B cell (primary cell): Measurements from ENCODE around the gene SLC25A21. TPM values are rescaled to one million over a fixed set of nuclear protein-coding genes. Genes with fewer than 3 reads are reported as not detected.

Source experiments
- ATAC-seq: fragments of 200-7000 bp; cut with Tn5 transposase; one replicate; pipeline ENCODE4 v1.10.0; 2021; ENCODE audit warnings: low read depth, mild to moderate bottlenecking, moderate number of reproducible peaks, moderate library complexity
- CTCF ChIA-PET: fragments of 350-600 bp; sonication (Branson Sonifier 250); formaldehyde crosslinking; loops from one replicate; lab custom pipeline; 2021; ENCODE audit warnings: antibody characterized with exemption, inconsistent platforms; lab: Charles Lee
- POLR2A ChIA-PET: fragments of 350-600 bp; sonication (Branson Sonifier 250); formaldehyde crosslinking; loops from one replicate; lab custom pipeline; 2021; ENCODE audit warnings: antibody characterized with exemption; lab: Charles Lee
- DNase-seq: peaks from one replicate; pipeline ENCODE4 v3.0.0; 2013
- H2AFZ ChIP-seq: 2 replicates; pipeline ENCODE4 v1.6.1; 2012; ENCODE audit warnings: mild to moderate bottlenecking, low read depth, low read length; ENCODE audit not compliant: insufficient read depth, poor library complexity, severe bottlenecking
- H3K27ac ChIP-seq, 2 donors: 1 replicate in 1 of 2; 2 replicates in 1 of 2; pipeline ENCODE4 v1.5.1; 2012 to 2013; ENCODE audit warnings: low read length in 2 of 2, mild to moderate bottlenecking in 2 of 2, moderate library complexity in 1 of 2
- H3K27me3 ChIP-seq, 4 experiments: fragments of 200-600 bp in 1 of 4; sonication (generic) in 1 of 4; replicated peaks in 1 of 4; 1 replicate in 2 of 4; 2 replicates in 2 of 4; pipeline versions ENCODE4 v1.6.1 to v1.7.0; 2013 to 2016; ENCODE audit warnings: low read length in 3 of 4, mild to moderate bottlenecking in 2 of 4, mixed read lengths in 1 of 4, moderate library complexity in 1 of 4; ENCODE audit not compliant: insufficient read depth in 4 of 4, control insufficient read depth in 3 of 4; ENCODE audit errors: control extremely low read depth in 1 of 4
- H3K36me3 ChIP-seq, 2 experiments: replicated peaks in 1 of 2; 1 replicate in 1 of 2; 2 replicates in 1 of 2; pipeline versions ENCODE4 v1.6.1 to v1.7.1; 2013; ENCODE audit warnings: low read length in 1 of 2; ENCODE audit not compliant: insufficient read depth in 2 of 2, control insufficient read depth in 1 of 2; ENCODE audit errors: control extremely low read depth in 1 of 2, extremely low read depth in 1 of 2
- H3K4me1 ChIP-seq, 2 donors: fragments of 200-600 bp in 1 of 2; sonication (generic) in 1 of 2; 1 replicate in 1 of 2; 2 replicates in 1 of 2; pipeline versions ENCODE4 v1.5.1 to v1.6.1; 2013 to 2017; ENCODE audit warnings: low read length in 2 of 2; ENCODE audit not compliant: control insufficient read depth in 2 of 2, insufficient read depth in 2 of 2
- H3K4me2 ChIP-seq: replicated peaks from 2 replicates; pipeline ENCODE3; 2012; ENCODE audit warnings: mild to moderate bottlenecking, low read depth, low read length; ENCODE audit not compliant: poor library complexity, severe bottlenecking
- H3K4me3 ChIP-seq, 5 experiments: fragments of 200-600 bp in 1 of 5; sonication (generic) in 1 of 5; 1 replicate in 3 of 5; 2 replicates in 2 of 5; pipeline versions ENCODE4 v1.5.1 to v1.7.0; 2011 to 2016; ENCODE audit warnings: low read length in 4 of 5, mild to moderate bottlenecking in 4 of 5, low read depth in 2 of 5, control low read depth in 1 of 5, moderate library complexity in 1 of 5; ENCODE audit not compliant: insufficient read depth in 1 of 5; ENCODE audit errors: control extremely low read depth in 1 of 5, extremely low read depth in 1 of 5
- H3K79me2 ChIP-seq: fragments of 200-600 bp; sonication (generic); one replicate; pipeline ENCODE4 v1.6.0; 2016; ENCODE audit warnings: low read length; ENCODE audit not compliant: control insufficient read depth, insufficient read depth
- H3K9ac ChIP-seq: fragments of 200-600 bp; sonication (generic); 2 replicates; pipeline ENCODE4 v1.6.1; 2017; ENCODE audit warnings: mild to moderate bottlenecking, low read length, moderate library complexity
- H3K9me3 ChIP-seq, 3 donors: one replicate each; pipeline versions ENCODE4 v1.6.1 to v1.7.1; 2013; ENCODE audit warnings: low read length in 2 of 3; ENCODE audit not compliant: control insufficient read depth in 2 of 3, insufficient read depth in 1 of 3; ENCODE audit errors: control extremely low read depth in 1 of 3
- H4K20me1 ChIP-seq: 2 replicates; pipeline ENCODE4 v1.6.0; 2012; ENCODE audit warnings: mild to moderate bottlenecking, low read length; ENCODE audit not compliant: insufficient read depth, control insufficient read depth, poor library complexity, severe bottlenecking
- H3K27ac Mint-ChIP-seq: one replicate; pipeline ENCODE4 v1.8.0; 2021; ENCODE audit warnings: mixed read lengths
- H3K27me3 Mint-ChIP-seq: one replicate; pipeline ENCODE4 v1.8.0; 2021; ENCODE audit warnings: mixed read lengths
- H3K4me1 Mint-ChIP-seq: one replicate; pipeline ENCODE4 v1.8.0; 2021; ENCODE audit warnings: mixed read lengths
- H3K4me3 Mint-ChIP-seq: one replicate; pipeline ENCODE4 v1.8.0; 2021; ENCODE audit warnings: mixed read lengths
- H3K9me3 Mint-ChIP-seq: one replicate; pipeline ENCODE4 v1.8.0; 2022; ENCODE audit warnings: mixed read lengths; ENCODE audit not compliant: insufficient read depth
- CTCF ChIP-seq: fragments of 200-600 bp; IDR thresholded peaks from one replicate; pipeline ENCODE4 v1.8.0; 2022; ENCODE audit warnings: antibody characterized with exemption, mild to moderate bottlenecking
- EZH2 ChIP-seq: IDR thresholded peaks from 2 replicates; pipeline ENCODE4 v1.6.1; 2012; ENCODE audit warnings: borderline replicate concordance, low read depth, mild to moderate bottlenecking, moderate library complexity, low read length; ENCODE audit not compliant: insufficient read depth, poor library complexity, severe bottlenecking
- whole genome bisulfite sequencing: methylation state at CpG from one replicate; pipeline ENCODE4 v1.1.5; 2013; ENCODE audit warnings: missing lambda C conversion rate; ENCODE audit not compliant: insufficient coverage; 5-methylcytosine and 5-hydroxymethylcytosine counted together
- intact Hi-C: fragments of 100-400 bp; cut with micrococcal nuclease; formaldehyde crosslinking; loops from one replicate; pipeline ENCODE4 v1.10.0; 2022
- polyA plus RNA-seq: library from polyadenylated mRNA; depleted of rRNA; stranded (reverse); fragments of >200 nt; gene quantifications from 2 replicates; pipeline ENCODE4 v1.2.3, GENCODE V29; 2012
- total RNA-seq, 2 donors: library from RNA; stranded (reverse); fragments of 120-200 nt in 1 of 2; gene quantifications; 1 replicate in 1 of 2; 2 replicates in 1 of 2; pipeline versions ENCODE4 v1.2.3 to v1.2.4, GENCODE V29; 2013 to 2022

Gene SLC25A21
- total and polyA plus RNA-seq, 2 donors (not counting 1 experiment from before 2014, with no cell fraction given) = not detected

GRCh38 chr14:37179896-37180502 lies 7.6 kb upstream of the SLC25A21 start:
- POLR2A ChIA-PET = no interaction called here

More at GRCh38 chr14:37179896-37180502, 7.6 kb upstream of the SLC25A21 start:
- H3K9me3 Mint-ChIP-seq = peaks cover 3% of the 10 kb centered on the region
- Histone ChIP-seq H3K79me2 (no peaks in the 10 kb centered on the region), H3K4me2 (no peak overlapping the region), H3K27me3 (no peaks in the 10 kb centered on the region), H3K36me3 (no peaks in the 10 kb centered on the region), H3K9me3 (peaks cover 0 to 11% (median 0%) of the 10 kb centered on the region in 3 donors), H4K20me1 (no peaks in the 10 kb centered on the region), H3K27ac (no peak overlapping the region), H3K9ac (no peak overlapping the region), H3K4me1 (no peaks in the 10 kb centered on the region), H2AFZ (no peak overlapping the region), H3K4me3 (no peak overlapping the region)
- no peak overlapping the region for H3K27ac Mint-ChIP-seq
- DNase-seq (no peak), ATAC-seq (no peak)
- CTCF ChIA-PET = no interaction called here
- intact Hi-C loops = no loop called here
- H3K27me3 Mint-ChIP-seq = no peaks in the 10 kb centered on the region
- TF ChIP-seq CTCF (no peak), EZH2 (no peak)
- 83% methylated on average over 1 of the region's 4 CpGs for WGBS
- no peaks in the 10 kb centered on the region for H3K4me1 Mint-ChIP-seq
- no peak overlapping the region for H3K4me3 Mint-ChIP-seq
